Right ventricle myocardium superior (tissue), 1 donor: ENCODE results near the gene TAX1BP3. TPM values are rescaled to one million over a fixed set of nuclear protein-coding genes. Genes with fewer than 3 reads are reported as not detected.

Experiments used
- ATAC-seq: fragments of 200-7000 bp; cut with Tn5 transposase; one replicate; pipeline ENCODE4 v1.9.1; 2020; ENCODE audit warnings: mild to moderate bottlenecking; ENCODE audit not compliant: poor library complexity
- DNase-seq: peaks from one replicate; pipeline ENCODE4 v3.0.0-alpha.2; 2020
- intact Hi-C: fragments of 100-400 bp; cut with DNase I; formaldehyde crosslinking; loops from one replicate; pipeline ENCODE4 v1.11.2; 2022
- total RNA-seq: library from RNA; stranded (reverse); fragmentation: NEBNext Ultra II Directional; extraction: Animal tissue kit (Norgen Biotek cat#: 25700); gene quantifications from one replicate; pipeline ENCODE4 v1.2.1, GENCODE V29; 2021
- donor health status: DM: no; HTN: yes; CAD: no; lungs with severe emphysema.

The TAX1BP3 gene
- total RNA-seq, 1 donor from 2014 or later, result 149 TPM

GRCh38 chr17:3639981-3640596 is 28.3 kb downstream of the TAX1BP3 start:
- intact Hi-C loops, result no loop called here
- no peak for ATAC-seq

GRCh38 chr17:3636908-3637373 is 31.4 kb downstream of the TAX1BP3 start:
- no peak for ATAC-seq
- no peak for DNase-seq
- intact Hi-C loops, result no loop called here

More at GRCh38 chr17:3639981-3640596, 28.3 kb downstream of the TAX1BP3 start:
- DNase-seq, result no peak

GRCh38 chr17:3636154-3636907 is 32.0 kb downstream of the TAX1BP3 start, which contains the start of the genes CTNS and SHPK:
Gene CTNS (plus strand): TSS chr17:3636760. CDS start chr17:3640207, 3,447 bp downstream.
Gene SHPK (minus strand): TSS chr17:3636250. CDS start chr17:3636219, 31 bp downstream.
- DNase-seq, result peak; percentile 98
- ATAC-seq, result peak; percentile 97
- intact Hi-C loops, result no loop called here

GRCh38 chr17:3635474-3636153 is 32.8 kb downstream of the TAX1BP3 start:
- ATAC-seq, result peak; percentile 1
- no peak for DNase-seq
- intact Hi-C loops, result no loop called here

GRCh38 chr17:3632287-3632686 is 36.1 kb downstream of the TAX1BP3 start:
- no peak for DNase-seq
- ATAC-seq, result no peak
- intact Hi-C loops, result no loop called here

GRCh38 chr17:3630781-3631180 is 37.6 kb downstream of the TAX1BP3 start:
- DNase-seq (no peak), ATAC-seq (no peak)
- intact Hi-C loops, result no loop called here

- intact Hi-C loops, result no loop called here
- DNase-seq, result no peak
- no peak for ATAC-seq
Measured at GRCh38 chr17:3627769-3628167, 40.6 kb downstream of the TAX1BP3 start.

- DNase-seq, result no peak
- intact Hi-C loops, result no loop called here
- no peak for ATAC-seq
Measured at GRCh38 chr17:3626831-3627768, 41.3 kb downstream of the TAX1BP3 start.

- DNase-seq (no peak), ATAC-seq (peak; percentile 62)
- intact Hi-C loops, result no loop called here
Measured at GRCh38 chr17:3622977-3623594, 45.3 kb downstream of the TAX1BP3 start.

GRCh38 chr17:3621146-3621720 is 47.1 kb downstream of the TAX1BP3 start:
- no peak for ATAC-seq

GRCh38 chr17:3615160-3615870 is 53.1 kb downstream of the TAX1BP3 start:
- no peak for ATAC-seq
- no peak for DNase-seq

More at GRCh38 chr17:3621146-3621720, 47.1 kb downstream of the TAX1BP3 start:
- intact Hi-C loops, result no loop called here
- DNase-seq, result no peak

GRCh38 chr17:3613124-3613523 is 55.3 kb downstream of the TAX1BP3 start:
- no peak for DNase-seq
- intact Hi-C loops, result no loop called here
- ATAC-seq, result no peak

More at GRCh38 chr17:3615160-3615870, 53.1 kb downstream of the TAX1BP3 start:
- intact Hi-C loops, result no loop called here

Other genes with a start within 250 kb of the TAX1BP3 start
- gene OR1E2, start 234.7 kb downstream of the TAX1BP3 start, total RNA-seq, result not detected
- 0.51 TPM for gene SPATA22, start 196.8 kb downstream of the TAX1BP3 start, total RNA-seq
- 2.5 TPM for gene ASPA, start 192.6 kb downstream of the TAX1BP3 start, total RNA-seq
- 1.0 TPM for gene TRPV3, start 110.8 kb downstream of the TAX1BP3 start, total RNA-seq
- 4.0 TPM for gene TRPV1, start 59.2 kb downstream of the TAX1BP3 start, total RNA-seq
- 4.7 TPM for gene SHPK, start 32.3 kb downstream of the TAX1BP3 start, total RNA-seq
- 5.1 TPM for gene CTNS, start 31.8 kb downstream of the TAX1BP3 start, total RNA-seq
- 64.6 TPM for gene EMC6, start 234 bp upstream of the TAX1BP3 start, total RNA-seq
- gene P2RX5, start 27.6 kb upstream of the TAX1BP3 start, total RNA-seq, result 13.0 TPM
- gene HASPIN, start 55.3 kb upstream of the TAX1BP3 start, total RNA-seq, result 0.13 TPM
- 14.8 TPM for gene ITGAE, start 132.6 kb upstream of the TAX1BP3 start, total RNA-seq
- 13.8 TPM for gene NCBP3, start 177.7 kb upstream of the TAX1BP3 start, total RNA-seq
- gene CAMKK1, start 224.5 kb upstream of the TAX1BP3 start, total RNA-seq, result 4.0 TPM
- 0.08 TPM for gene P2RX1, start 247.9 kb upstream of the TAX1BP3 start, total RNA-seq